ENCODE results near the gene MXI1.

MXI1 gene

DNA sequence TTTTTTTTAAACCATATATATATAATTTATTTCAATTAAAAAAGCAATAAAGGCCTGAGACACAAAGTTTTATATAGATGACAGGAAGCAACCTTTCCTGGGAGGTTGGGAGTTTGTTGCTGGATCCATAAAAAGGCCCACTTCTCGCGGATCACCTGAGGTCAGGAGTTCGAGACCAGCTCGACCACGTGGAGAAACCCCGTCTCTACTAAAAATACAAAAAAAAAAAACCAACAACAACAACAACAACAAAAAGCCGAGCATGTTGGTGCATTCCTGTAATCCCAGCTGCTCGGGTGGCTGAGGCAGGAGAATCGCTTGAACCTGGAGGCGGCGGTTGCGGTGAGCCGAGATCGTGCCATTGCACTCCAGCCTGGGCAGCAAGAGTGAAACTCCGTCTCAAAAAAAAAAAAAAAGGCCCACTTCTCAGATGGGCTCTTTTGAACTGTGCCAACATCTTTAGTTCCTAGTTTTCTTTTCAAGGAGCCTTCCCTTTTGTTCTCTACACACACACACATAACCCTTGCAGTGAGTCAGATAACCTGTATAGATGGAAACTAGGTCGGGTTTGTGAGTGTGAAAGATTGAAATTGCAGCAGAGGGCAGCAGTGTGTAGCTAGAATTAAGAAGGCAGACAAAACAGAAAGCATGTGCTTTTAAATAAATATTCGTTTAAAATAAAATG lies 98.5 kb downstream of the MXI1 start:
- H3K9me3 ChIP-seq (ENCODE audit: severe bottlenecking): no peaks in the 10 kb centered on the region
- ATAC-seq (ENCODE audit: low read depth) (peak; percentile 69), DNase-seq (ENCODE audit: low spot score) (no peak)
- peaks cover 18% of the 10 kb centered on the region for H3K4me1 ChIP-seq (ENCODE audit: insufficient read depth, poor library complexity, severe bottlenecking)
- peaks cover 29% of the 10 kb centered on the region for H3K36me3 ChIP-seq (ENCODE audit: low read depth)
- no peak overlapping the region for H3K4me3 ChIP-seq (ENCODE audit: severe bottlenecking)
- H3K27me3 ChIP-seq (ENCODE audit: insufficient read depth, poor library complexity, severe bottlenecking): no peaks in the 10 kb centered on the region
- TF ChIP-seq, protein P1, sequence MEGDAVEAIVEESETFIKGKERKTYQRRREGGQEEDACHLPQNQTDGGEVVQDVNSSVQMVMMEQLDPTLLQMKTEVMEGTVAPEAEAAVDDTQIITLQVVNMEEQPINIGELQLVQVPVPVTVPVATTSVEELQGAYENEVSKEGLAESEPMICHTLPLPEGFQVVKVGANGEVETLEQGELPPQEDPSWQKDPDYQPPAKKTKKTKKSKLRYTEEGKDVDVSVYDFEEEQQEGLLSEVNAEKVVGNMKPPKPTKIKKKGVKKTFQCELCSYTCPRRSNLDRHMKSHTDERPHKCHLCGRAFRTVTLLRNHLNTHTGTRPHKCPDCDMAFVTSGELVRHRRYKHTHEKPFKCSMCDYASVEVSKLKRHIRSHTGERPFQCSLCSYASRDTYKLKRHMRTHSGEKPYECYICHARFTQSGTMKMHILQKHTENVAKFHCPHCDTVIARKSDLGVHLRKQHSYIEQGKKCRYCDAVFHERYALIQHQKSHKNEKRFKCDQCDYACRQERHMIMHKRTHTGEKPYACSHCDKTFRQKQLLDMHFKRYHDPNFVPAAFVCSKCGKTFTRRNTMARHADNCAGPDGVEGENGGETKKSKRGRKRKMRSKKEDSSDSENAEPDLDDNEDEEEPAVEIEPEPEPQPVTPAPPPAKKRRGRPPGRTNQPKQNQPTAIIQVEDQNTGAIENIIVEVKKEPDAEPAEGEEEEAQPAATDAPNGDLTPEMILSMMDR (IDR thresholded peaks at IDR 0.05; ENCODE audit: poor library complexity, severe bottlenecking): peak; percentile 93
- H3K27ac ChIP-seq (ENCODE audit: poor library complexity, severe bottlenecking): peak overlapping the region; percentile 87

DNA sequence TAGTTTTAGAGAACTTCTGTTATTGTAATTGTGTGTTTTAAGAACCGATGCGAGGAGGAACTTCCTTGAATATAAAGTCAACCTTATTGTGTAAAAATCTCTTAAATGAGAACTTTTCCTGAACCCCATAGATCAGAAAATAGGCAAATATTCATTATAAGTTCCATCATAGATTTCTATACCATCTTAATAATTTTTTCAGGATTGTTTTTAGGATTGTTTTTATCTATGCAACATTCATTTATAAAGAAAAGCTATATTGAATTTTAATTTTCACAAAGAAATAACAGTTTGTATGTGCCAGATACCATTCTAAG lies 99.0 kb downstream of the MXI1 start:
- H3K9me3 ChIP-seq (ENCODE audit: severe bottlenecking): no peaks in the 10 kb centered on the region
- H3K4me3 ChIP-seq (ENCODE audit: severe bottlenecking): no peak overlapping the region
- H3K27ac ChIP-seq (ENCODE audit: poor library complexity, severe bottlenecking): peak overlapping the region; percentile 87
- no peak for ATAC-seq (ENCODE audit: low read depth)
- H3K4me1 ChIP-seq (ENCODE audit: insufficient read depth, poor library complexity, severe bottlenecking): peaks cover 19% of the 10 kb centered on the region
- TF ChIP-seq, protein P1 (IDR thresholded peaks at IDR 0.05; ENCODE audit: poor library complexity, severe bottlenecking): peak; percentile 69
- peaks cover 24% of the 10 kb centered on the region for H3K36me3 ChIP-seq (ENCODE audit: low read depth)
- H3K27me3 ChIP-seq (ENCODE audit: insufficient read depth, poor library complexity, severe bottlenecking): no peaks in the 10 kb centered on the region
- DNase-seq (ENCODE audit: low spot score): no peak

DNA sequence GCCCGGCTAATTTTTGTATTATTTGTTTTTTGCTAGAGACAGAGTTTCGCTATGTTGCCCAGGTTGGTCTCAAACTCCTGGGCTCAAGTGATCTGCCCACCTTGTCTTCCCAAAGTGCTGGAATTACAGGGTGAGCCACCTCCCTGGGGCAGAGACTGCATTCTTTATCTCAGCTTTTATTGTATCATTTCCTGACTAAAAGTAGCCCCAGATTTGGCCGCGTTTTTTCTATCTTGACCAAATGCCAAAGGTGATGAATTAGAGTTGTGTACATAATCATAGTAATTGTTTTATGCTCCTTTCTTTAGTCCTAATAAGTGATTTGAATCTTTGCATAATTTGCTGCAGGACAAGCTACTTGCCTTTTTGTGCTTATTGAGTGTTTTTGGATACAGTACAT lies 100.4 kb downstream of the MXI1 start:
- DNase-seq (ENCODE audit: low spot score) (no peak), ATAC-seq (ENCODE audit: low read depth) (no peak)
- H3K27ac ChIP-seq (ENCODE audit: poor library complexity, severe bottlenecking): peak overlapping the region; percentile 31
- H3K9me3 ChIP-seq (ENCODE audit: severe bottlenecking): no peaks in the 10 kb centered on the region
- TF ChIP-seq, protein P1 (IDR thresholded peaks at IDR 0.05; ENCODE audit: poor library complexity, severe bottlenecking): no peak
- H3K36me3 ChIP-seq (ENCODE audit: low read depth): peaks cover 10% of the 10 kb centered on the region
- H3K27me3 ChIP-seq (ENCODE audit: insufficient read depth, poor library complexity, severe bottlenecking): no peaks in the 10 kb centered on the region
- peaks cover 12% of the 10 kb centered on the region for H3K4me1 ChIP-seq (ENCODE audit: insufficient read depth, poor library complexity, severe bottlenecking)
- H3K4me3 ChIP-seq (ENCODE audit: severe bottlenecking): no peak overlapping the region

DNA sequence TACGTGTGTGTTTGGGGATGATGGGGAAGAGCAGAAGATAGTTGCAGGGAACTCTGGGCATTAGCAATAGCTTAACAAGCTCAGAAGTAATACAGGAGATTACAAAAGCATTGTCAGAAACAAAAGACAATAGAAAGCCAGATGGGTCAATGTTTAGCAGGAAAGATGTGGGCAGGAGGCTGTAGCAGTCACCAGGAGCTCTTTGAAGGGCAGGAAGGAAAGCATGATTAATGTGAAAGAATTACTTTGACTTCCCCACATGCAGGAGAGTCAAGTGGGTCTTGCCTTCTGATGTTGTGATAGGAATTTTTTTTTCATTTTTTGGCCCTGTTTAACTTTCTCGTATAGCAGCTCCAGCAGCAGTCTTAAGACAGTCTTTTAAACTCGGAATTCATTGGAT lies 103.3 kb downstream of the MXI1 start:
- H3K27me3 ChIP-seq (ENCODE audit: insufficient read depth, poor library complexity, severe bottlenecking): no peaks in the 10 kb centered on the region
- TF ChIP-seq, protein P1 (IDR thresholded peaks at IDR 0.05; ENCODE audit: poor library complexity, severe bottlenecking): no peak
- H3K36me3 ChIP-seq (ENCODE audit: low read depth): no peaks in the 10 kb centered on the region
- DNase-seq (ENCODE audit: low spot score): no peak
- no peak overlapping the region for H3K4me3 ChIP-seq (ENCODE audit: severe bottlenecking)
- ATAC-seq (ENCODE audit: low read depth): no peak
- H3K4me1 ChIP-seq (ENCODE audit: insufficient read depth, poor library complexity, severe bottlenecking): peaks cover 12% of the 10 kb centered on the region
- H3K9me3 ChIP-seq (ENCODE audit: severe bottlenecking): no peaks in the 10 kb centered on the region
- no peak overlapping the region for H3K27ac ChIP-seq (ENCODE audit: poor library complexity, severe bottlenecking)

DNA sequence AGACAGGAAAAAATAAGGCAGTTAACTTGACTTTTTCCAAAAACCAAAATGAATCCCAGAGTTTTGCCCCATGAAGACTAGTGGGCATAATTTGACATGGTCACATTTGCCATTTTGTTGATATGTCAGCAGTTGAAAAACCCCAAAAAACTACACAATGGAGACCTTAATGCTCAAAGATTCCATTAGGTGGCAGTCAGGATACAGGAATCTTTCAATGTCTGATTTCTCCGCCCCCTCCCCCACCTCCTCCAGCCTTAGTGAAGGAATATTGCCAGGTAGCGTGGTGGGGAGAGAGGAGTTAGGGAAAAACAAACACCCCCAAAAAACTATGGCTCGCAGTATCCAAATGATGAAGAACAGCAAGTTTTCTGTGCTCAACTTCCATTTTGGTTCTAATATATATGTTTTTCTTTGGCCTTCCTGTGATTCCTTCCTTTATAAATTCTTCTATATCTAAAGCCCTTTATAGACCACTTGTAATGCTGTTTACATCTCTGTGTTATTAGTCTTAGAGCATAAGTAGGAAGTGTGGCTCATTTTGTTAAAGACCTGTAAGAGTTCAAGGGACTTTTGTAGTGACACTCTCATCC lies 104.0 kb downstream of the MXI1 start:
- Histone ChIP-seq H3K27me3 (ENCODE audit: insufficient read depth, poor library complexity, severe bottlenecking) (no peaks in the 10 kb centered on the region), H3K4me3 (ENCODE audit: severe bottlenecking) (no peak overlapping the region), H3K27ac (ENCODE audit: poor library complexity, severe bottlenecking) (no peak overlapping the region), H3K36me3 (ENCODE audit: low read depth) (no peaks in the 10 kb centered on the region), H3K4me1 (ENCODE audit: insufficient read depth, poor library complexity, severe bottlenecking) (peaks cover 10% of the 10 kb centered on the region), H3K9me3 (ENCODE audit: severe bottlenecking) (no peaks in the 10 kb centered on the region)
- ATAC-seq (ENCODE audit: low read depth) (peak; percentile 67; the same call in 2 of the 3 replicates), DNase-seq (ENCODE audit: low spot score) (no peak)
- TF ChIP-seq, protein P1 (IDR thresholded peaks at IDR 0.05; ENCODE audit: poor library complexity, severe bottlenecking): peak; percentile 88

Data from RWPE2 (cell line).